GM23248 (cell line): ENCODE measurements around the gene AFF3.

Experiments used
- EZH2 ChIP-seq: fragments of 200-600 bp; sonication (generic); IDR thresholded peaks from 2 replicates; pipeline ENCODE4 v1.6.1; 2018; ENCODE audit warnings: antibody characterized with exemption, mild to moderate bottlenecking; ENCODE audit not compliant: insufficient read depth, poor library complexity, severe bottlenecking
- EZH2phosphoT487 ChIP-seq: fragments of 200-600 bp; sonication (generic); IDR thresholded peaks from 2 replicates; pipeline ENCODE4 v1.6.1; 2018; ENCODE audit warnings: antibody characterized with exemption, moderate library complexity, mild to moderate bottlenecking, low read depth; ENCODE audit not compliant: insufficient read depth

DNA sequence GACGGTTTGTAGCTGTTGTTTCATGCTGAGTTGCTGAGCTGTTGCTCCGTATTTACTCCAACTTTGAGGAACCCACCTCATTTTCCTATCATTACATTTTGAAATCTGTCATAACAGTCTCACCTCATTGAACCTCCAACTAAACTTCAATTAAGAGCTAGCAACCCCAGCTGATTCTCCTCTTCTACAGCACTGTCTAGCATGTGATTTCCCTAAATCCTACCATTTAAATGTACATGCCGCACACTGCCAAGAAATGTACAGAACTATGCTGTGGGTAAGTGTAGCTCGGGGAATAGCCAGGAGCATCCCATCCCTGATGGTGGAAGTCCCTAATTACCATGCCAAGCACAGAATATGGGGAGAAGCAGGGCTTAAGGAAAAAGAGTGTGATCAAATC is 299.9 kb downstream of the AFF3 start:
- TF ChIP-seq EZH2 (no peak), EZH2phosphoT487 (no peak)
